NCI-H748 treated with DMSO at 0.1 percent for 48 hours (cell line): ENCODE measurements around the gene EYA2.

Experiments used
- DNase-seq: peaks from one replicate; lab custom pipeline; 2025; lab: John Stamatoyannopoulos, UW

The EYA2 gene

GRCh38 chr20:47066484-47067270, 172.0 kb downstream of the EYA2 start:
- DNase-seq = no peak

GRCh38 chr20:47067776-47068175, 173.1 kb downstream of the EYA2 start:
- DNase-seq = no peak

GRCh38 chr20:47070176-47070575, 175.5 kb downstream of the EYA2 start:
- no peak for DNase-seq

GRCh38 chr20:47071646-47072185, 177.1 kb downstream of the EYA2 start:
- DNase-seq = no peak

GRCh38 chr20:47073766-47074475, 179.3 kb downstream of the EYA2 start:
- DNase-seq = no peak

- DNase-seq = no peak
Observed at GRCh38 chr20:47075263-47075662, 180.6 kb downstream of the EYA2 start.

- no peak for DNase-seq
Observed at GRCh38 chr20:47079047-47079446, 184.4 kb downstream of the EYA2 start.

GRCh38 chr20:47080365-47080764, 185.7 kb downstream of the EYA2 start:
- no peak for DNase-seq

GRCh38 chr20:47086316-47086715, 191.7 kb downstream of the EYA2 start:
- no peak for DNase-seq

- DNase-seq = no peak
Observed at GRCh38 chr20:47088335-47088734, 193.7 kb downstream of the EYA2 start.

GRCh38 chr20:47089151-47089550, 194.5 kb downstream of the EYA2 start:
- DNase-seq = no peak

GRCh38 chr20:47090835-47091234, 196.2 kb downstream of the EYA2 start:
- no peak for DNase-seq

GRCh38 chr20:47093320-47093966, 198.8 kb downstream of the EYA2 start:
- DNase-seq = no peak

GRCh38 chr20:47095690-47096089, 201.0 kb downstream of the EYA2 start:
- no peak for DNase-seq

GRCh38 chr20:47097691-47098622, 203.3 kb downstream of the EYA2 start:
- DNase-seq = no peak

GRCh38 chr20:47099093-47099492, 204.4 kb downstream of the EYA2 start:
- no peak for DNase-seq

GRCh38 chr20:47099825-47100441, 205.3 kb downstream of the EYA2 start:
- DNase-seq = no peak

GRCh38 chr20:47102629-47103028, 208.0 kb downstream of the EYA2 start:
- DNase-seq = no peak

- no peak for DNase-seq
Observed at GRCh38 chr20:47106786-47107185, 212.1 kb downstream of the EYA2 start.

- no peak for DNase-seq
Observed at GRCh38 chr20:47108994-47109393, 214.4 kb downstream of the EYA2 start.

- no peak for DNase-seq
Observed at GRCh38 chr20:47110819-47111218, 216.2 kb downstream of the EYA2 start.
